ENCODE results near the gene NOS2.
"Not testable (repeated sequence)": the region's sequence is repeated elsewhere in the genome, so short reads cannot be mapped to it uniquely, and the experiment has no call there.

Gene NOS2

DNA sequence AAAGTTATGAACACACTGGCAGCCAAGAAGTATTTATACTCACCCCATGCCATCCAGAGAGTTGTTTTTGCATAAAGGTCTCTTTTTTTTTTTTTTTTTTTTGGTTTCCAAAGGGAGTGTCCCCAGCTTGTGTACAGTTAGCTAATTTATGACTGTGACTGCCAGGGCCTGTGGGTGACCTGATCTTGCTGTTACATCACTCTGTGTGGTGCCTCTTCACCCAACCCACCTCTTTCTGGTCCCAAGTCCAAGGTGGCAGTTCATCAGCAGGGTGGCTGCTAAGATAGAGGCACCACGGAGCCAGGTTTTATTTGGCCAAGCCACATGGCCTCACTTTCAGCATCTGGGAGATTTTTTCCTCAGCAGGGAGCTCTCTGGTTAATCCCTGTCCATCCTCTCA is at the start of gene NOS2:
NOS2 (minus strand) TSS at position 8 of the 400 bp plus-strand sequence. CDS start 1,720 bp downstream, outside the sequence.
- FAIRE-seq: no peak

DNA sequence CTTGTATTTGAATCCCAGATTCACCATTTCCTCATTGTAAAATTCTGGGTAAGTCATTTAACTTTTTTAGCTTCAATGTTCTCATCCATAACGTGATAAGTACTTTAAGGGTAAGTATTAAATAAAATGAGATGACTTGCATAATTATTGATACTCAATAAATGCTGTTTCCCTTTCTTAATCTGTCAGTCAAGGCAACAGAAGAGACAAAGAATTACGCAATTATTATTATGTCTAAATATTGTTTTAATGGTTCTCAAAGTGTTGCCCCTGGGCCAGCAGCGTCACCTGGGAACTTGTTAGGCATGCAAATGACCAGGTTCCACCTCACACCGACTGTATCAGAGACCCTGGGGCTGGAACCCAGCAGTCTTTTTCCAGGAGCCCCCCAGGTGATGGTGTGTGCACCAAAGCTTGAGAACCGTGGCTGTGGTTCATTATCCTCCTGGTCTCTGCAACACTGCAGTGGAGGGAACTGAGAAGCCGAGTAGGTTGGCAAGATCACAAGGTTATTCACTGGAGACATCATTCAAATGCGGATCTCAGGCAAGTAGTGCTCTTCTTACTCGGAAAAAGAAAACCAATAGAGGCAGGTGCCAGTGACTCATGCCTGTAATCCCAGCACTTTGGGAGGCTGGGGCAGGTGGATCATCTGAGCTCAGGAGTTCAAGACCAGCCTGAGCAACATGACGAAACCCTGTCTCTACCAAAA is 49.3 kb upstream of the NOS2 start:
- FAIRE-seq: no peak

DNA sequence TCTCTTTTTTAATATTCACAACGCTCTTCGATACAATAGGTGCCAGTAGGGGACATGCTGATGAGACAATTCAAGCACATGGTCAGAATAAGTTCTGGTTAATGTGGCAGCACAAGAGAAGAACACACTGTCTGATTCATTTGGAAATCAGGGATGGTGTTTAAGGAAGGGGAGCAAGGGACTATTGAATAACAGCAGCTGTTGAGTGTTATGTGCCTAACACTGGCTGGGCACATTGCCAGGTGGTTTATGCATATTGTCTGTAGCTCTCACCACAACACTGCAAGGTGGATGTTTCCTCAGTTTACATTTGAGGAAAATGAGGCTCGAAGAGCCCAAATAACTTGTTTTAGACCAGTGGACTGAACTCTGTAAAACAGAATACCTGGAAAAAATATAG is 48.6 kb upstream of the NOS2 start:
- no peak for FAIRE-seq

- not testable (repeated sequence) for FAIRE-seq
These were observed 46.5 kb upstream of the NOS2 start for GRCh38 chr17:27846808-27847307.

- no peak for FAIRE-seq
These were observed 45.8 kb upstream of the NOS2 start for GRCh38 chr17:27846042-27846655.

- no peak for FAIRE-seq
These were observed 45.1 kb upstream of the NOS2 start for GRCh38 chr17:27845264-27846041.

- no peak for FAIRE-seq
These were observed 40.4 kb upstream of the NOS2 start for GRCh38 chr17:27840688-27841087.

GRCh38 chr17:27840406-27840678 is 40.0 kb upstream of the NOS2 start:
- FAIRE-seq: not testable (repeated sequence)

GRCh38 chr17:27839571-27840405 is 39.5 kb upstream of the NOS2 start:
- not testable (repeated sequence) for FAIRE-seq

DNA sequence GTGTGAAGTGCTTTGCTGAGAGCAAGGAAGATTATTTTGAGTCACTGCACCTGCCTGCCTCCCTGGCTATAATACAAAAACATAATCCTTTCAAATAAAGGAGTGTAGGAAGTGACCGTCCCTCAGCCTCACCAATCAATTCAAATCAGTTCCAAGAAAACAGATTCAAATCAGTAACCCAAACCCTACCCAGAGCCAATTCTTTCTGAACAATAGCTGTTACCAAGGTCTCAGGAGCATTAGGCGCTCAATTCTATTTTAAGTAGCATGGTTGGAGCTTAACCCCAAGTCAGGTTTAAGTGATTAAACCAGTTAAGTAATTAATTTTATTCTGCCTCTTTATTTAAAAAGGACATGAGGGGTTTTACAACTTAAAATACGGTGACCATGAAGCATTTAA is 38.3 kb upstream of the NOS2 start:
- not testable (repeated sequence) for FAIRE-seq

DNA sequence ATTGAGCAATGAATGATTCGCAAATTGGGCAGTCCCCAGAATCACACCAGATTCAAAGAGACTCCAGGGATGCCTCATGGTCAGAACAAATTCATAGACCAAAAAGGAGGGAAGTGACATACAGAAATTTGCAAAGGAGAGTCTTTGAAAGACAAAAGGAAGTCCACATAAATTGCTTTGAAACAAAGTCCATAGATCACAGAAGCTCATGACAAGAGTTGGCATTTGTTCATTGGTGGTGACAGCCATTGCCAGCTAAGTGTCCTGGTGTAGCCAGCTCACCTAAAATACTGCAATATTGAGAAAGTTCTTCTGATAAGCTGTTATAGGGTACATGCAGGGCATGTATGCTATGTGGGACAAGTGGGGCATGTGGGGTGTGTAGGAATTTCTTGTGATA is 37.4 kb upstream of the NOS2 start:
- FAIRE-seq: not testable (repeated sequence)

GRCh38 chr17:27836651-27837050 is 36.3 kb upstream of the NOS2 start:
- FAIRE-seq: no peak

DNA sequence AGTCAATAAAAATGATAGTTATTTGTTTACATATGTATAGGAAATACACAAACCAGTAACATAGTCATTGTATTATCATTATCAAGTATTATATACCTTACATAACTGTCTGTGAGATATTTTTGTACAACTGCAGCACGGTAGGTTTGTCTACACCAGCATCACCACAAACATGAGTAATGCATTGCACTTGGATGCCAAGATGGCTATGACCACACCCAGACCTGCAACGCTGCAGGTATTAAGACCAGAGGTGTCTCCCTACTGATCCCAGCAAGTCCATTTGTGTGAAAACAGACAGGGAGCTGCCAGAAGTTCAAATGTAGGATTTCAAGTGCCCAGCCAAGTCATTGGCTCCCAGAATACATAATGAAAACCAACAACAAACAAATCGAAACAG is 34.2 kb upstream of the NOS2 start:
- FAIRE-seq: no peak

- FAIRE-seq: no peak
These were observed 32.5 kb upstream of the NOS2 start for GRCh38 chr17:27832831-27833230.

GRCh38 chr17:27829888-27830287 is 29.6 kb upstream of the NOS2 start:
- not testable (repeated sequence) for FAIRE-seq

DNA sequence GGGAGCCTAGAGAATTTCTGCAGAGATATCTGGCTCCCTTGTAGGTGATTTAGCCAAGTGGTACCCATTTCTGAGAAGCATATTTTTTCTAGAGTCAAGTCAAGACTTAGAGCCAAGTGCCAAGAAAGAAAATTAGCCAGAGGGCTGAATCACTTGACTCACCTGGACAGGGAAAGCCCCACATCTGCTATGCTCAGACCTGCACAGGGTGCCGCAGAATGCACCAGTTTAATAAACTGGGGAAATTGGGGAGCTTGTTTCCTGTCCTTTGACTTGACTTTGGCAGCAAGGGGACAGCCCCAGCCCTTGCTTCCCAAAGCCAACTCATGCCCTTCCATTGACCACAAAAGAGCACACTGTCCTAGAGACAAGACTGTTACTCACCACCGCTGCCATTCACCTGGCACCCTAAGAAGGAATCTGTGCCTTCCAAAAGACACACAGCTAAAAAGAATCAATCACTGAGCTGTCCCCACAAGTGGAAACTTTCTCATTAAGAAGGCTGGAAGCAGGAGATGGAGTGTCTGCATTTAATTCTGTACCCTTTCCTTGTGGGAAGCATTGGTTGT is 28.9 kb upstream of the NOS2 start:
- FAIRE-seq: not testable (repeated sequence)

DNA sequence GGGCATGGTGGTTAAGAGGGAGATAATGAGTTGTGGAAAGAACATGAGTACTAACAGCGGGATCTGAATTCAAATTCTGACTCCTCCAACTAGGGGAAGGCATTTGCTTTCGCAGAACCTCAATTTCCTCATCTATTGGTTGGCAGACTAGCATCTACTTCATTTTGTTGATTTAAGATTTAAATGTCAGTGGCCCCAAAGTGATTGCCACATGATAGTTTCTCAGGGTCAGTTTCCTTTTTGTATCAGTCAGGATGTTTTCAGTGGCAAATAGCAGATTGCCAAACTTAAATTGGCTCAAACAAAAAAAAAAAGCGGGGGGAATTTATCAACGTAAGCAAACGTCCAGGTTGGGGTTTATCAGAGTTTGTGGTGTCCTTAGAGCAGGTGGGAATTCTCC is 25.1 kb upstream of the NOS2 start:
- FAIRE-seq: no peak

DNA sequence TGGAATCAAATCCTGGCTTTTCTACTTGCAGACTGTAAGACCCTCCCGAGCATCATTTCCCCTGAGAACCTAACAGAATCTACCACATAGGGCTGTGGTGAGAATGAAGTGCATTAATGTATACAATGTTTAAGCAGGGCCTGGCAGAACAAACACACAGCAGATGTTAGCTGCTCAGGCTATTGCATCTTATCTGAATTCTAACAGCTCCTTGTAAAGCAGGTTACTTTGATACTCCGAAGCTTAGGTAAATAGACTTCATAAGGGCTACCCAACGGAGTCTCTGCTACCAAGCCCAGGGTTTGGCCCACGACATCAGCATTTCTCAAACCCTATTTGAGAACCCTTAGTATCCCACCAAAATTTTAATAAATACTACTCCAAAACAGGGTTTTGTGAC is 24.4 kb upstream of the NOS2 start:
- no peak for FAIRE-seq

DNA sequence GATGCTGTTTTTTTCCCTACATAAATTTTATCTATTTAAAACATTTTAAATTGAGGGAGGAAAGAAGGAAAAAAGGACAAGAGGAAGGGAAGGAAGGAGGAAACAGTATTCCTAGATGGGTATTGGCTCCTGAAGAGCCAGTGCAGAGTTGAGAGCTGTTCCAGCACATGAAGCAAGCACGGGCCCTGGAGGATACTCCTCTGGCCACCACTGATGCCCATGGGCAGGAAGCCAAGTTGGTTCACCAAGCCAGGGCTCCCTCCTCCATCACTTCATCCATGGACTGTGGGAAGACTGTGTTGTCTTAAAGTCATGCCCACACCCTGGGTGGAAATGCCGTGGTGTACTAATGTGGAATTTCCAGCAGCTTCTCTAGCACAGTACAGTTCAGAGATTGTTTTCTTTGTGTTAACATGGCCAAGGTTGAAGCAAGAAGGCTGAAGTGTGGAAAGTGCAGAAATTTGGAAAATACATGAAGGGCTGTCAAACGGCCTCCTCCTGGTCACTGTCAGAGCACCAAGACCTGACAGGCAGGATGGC is 23.9 kb upstream of the NOS2 start:
- FAIRE-seq: no peak

GRCh38 chr17:27822108-27822507 is 21.8 kb upstream of the NOS2 start:
- not testable (repeated sequence) for FAIRE-seq

GRCh38 chr17:27821318-27821717 is 21.0 kb upstream of the NOS2 start:
- no peak for FAIRE-seq

DNA sequence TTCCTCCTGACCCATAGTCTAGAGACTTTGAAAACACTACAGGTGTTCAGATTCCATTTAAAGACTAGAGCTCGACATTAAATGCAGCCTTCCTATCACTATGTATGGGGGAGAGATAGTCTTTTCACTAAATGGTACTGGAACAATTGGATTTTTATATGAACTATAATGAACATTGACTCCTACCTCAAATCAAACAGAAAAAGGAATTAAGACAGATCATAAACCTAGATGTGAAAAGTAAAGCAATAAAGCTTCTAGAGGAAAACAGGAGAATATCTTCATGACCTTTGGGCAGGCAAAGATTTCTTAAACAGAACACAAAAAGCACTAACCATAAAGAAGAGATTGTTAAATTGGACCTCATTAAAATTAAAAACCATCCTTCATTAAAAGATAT is 18.8 kb upstream of the NOS2 start:
- no peak for FAIRE-seq

All from A204.1 (cell line).